Liver (tissue), 3 donors: ENCODE measurements around the gene AFAP1L2.

Experiments used
- FOXA2 ChIP-seq: IDR thresholded peaks from 2 replicates; pipeline ENCODE4 v1.6.1; 2016; ENCODE audit warnings: antibody characterized with exemption
- JUND ChIP-seq, 2 donors: IDR thresholded peaks; 2 replicates each; pipeline ENCODE4 v1.6.1; 2016; ENCODE audit warnings: antibody characterized with exemption in 2 of 2
- TAF1 ChIP-seq: conservative IDR thresholded peaks from 2 replicates; pipeline ENCODE4 v1.6.1; 2016; ENCODE audit warnings: antibody characterized with exemption, mild to moderate bottlenecking
- YY1 ChIP-seq: IDR thresholded peaks from 2 replicates; pipeline ENCODE4 v1.6.1; 2016; ENCODE audit warnings: antibody characterized with exemption, mild to moderate bottlenecking
- TF ChIP-seq, protein P1 (sequence below): fragments of 150-350 bp; IDR thresholded peaks from 2 replicates; pipeline ENCODE4 v1.5.1; 2017; ENCODE audit warnings: improper control_type of control experiment, low read depth, low read length; ENCODE audit not compliant: missing input control
- donor health status: healthy.
- donor health status: healthy.

DNA sequence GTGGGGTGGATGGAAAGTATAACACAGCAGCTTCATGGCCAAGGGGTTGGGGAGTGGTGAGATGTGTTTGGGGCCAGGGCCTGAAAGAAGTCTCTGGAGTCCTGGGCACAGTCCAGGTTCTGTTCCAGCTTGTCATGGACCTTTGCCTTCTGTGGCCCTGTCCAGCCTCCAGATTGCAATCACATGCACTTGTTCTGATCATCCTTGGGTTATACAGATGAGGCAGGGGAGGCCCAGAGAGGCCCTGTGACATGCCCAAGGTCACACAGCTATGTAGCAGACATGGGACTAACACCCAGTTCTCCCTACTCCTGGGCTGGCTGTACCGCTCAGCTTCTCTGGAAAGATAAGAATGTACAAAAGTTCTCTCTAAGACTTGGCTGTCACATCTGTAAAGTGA is 153.6 kb downstream of the AFAP1L2 start:
- TF ChIP-seq, protein P1, sequence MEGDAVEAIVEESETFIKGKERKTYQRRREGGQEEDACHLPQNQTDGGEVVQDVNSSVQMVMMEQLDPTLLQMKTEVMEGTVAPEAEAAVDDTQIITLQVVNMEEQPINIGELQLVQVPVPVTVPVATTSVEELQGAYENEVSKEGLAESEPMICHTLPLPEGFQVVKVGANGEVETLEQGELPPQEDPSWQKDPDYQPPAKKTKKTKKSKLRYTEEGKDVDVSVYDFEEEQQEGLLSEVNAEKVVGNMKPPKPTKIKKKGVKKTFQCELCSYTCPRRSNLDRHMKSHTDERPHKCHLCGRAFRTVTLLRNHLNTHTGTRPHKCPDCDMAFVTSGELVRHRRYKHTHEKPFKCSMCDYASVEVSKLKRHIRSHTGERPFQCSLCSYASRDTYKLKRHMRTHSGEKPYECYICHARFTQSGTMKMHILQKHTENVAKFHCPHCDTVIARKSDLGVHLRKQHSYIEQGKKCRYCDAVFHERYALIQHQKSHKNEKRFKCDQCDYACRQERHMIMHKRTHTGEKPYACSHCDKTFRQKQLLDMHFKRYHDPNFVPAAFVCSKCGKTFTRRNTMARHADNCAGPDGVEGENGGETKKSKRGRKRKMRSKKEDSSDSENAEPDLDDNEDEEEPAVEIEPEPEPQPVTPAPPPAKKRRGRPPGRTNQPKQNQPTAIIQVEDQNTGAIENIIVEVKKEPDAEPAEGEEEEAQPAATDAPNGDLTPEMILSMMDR = no peak
- TF ChIP-seq JUND (IDR thresholded peaks at IDR 0.05) (no peak), FOXA2 (no peak), TAF1 (no peak), YY1 (no peak)
